ENCODE results near the gene MSH6. TPM values are rescaled to one million over a fixed set of nuclear protein-coding genes. Genes with fewer than 3 reads are reported as not detected.

MSH6 gene
- total and polyA plus RNA-seq, 9 of the 15 experiments (the other 6 are each of a cell fraction or from before 2014, with no cell fraction given), result 15.3 to 147 (median 80.5) TPM

- POLR2A ChIA-PET, result interaction anchor here (1.2 kb wide), 1 partner anchor 9 kb away, joined by 3 read pairs; no protein-coding TSS in a partner anchor
- no peaks in the 10 kb centered on the region for H3K9me3 ChIP-seq (replicated peaks; ENCODE audit: control insufficient read depth, insufficient read depth, low read depth, low read length)
- no peak for TF ChIP-seq ZNF778 (CRISPR knock-in tag; IDR thresholded peaks at IDR 0.05)
- TF ChIP-seq TBL1XR1 (IDR thresholded peaks at IDR 0.05; ENCODE audit: low read length in 2 of 2), result no peak
- no peak for TF ChIP-seq L3MBTL2 (IDR thresholded peaks at IDR 0.05)
- TF ChIP-seq GATA2 (CRISPR knock-in tag; IDR thresholded peaks at IDR 0.05), result no peak
- no peak for TF ChIP-seq SIN3A (IDR thresholded peaks at IDR 0.05; ENCODE audit: borderline replicate concordance in 2 of 2, control insufficient read depth in 1 of 2, low read depth in 2 of 2, low read length in 2 of 2)
- TF ChIP-seq RREB1 (CRISPR knock-in tag; IDR thresholded peaks at IDR 0.05), result no peak
- TF ChIP-seq SFPQ (IDR thresholded peaks at IDR 0.05; ENCODE audit: low read depth, low read length), result no peak
- no peak for TF ChIP-seq POLR3A (IDR thresholded peaks at IDR 0.05; ENCODE audit: borderline replicate concordance, extremely low read depth, insufficient read depth, insufficient read length)
- TF ChIP-seq POLR2A (conservative IDR thresholded peaks at IDR 0.05), result no peak
- no peak for TF ChIP-seq PHF8 (IDR thresholded peaks at IDR 0.05; ENCODE audit: borderline replicate concordance, low read length)
- no peak for TF ChIP-seq ATF1 (CRISPR knock-in tag; IDR thresholded peaks at IDR 0.05)
- TF ChIP-seq ATF1 (tag; IDR thresholded peaks at IDR 0.05), result no peak
- TF ChIP-seq MEIS2 (IDR thresholded peaks at IDR 0.05; ENCODE audit: partially characterized antibody), result no peak
- no peak for TF ChIP-seq COPS2 (conservative IDR thresholded peaks at IDR 0.05)
These were observed 38.9 kb upstream of the MSH6 start for GRCh38 chr2:47744074-47744473.

More at GRCh38 chr2:47744074-47744473, 38.9 kb upstream of the MSH6 start:
- in situ Hi-C loops (cut with MboI), result no loop called here
- H4K20me1 ChIP-seq (replicated peaks; ENCODE audit: control insufficient read depth, insufficient read depth, low read length), result no peaks in the 10 kb centered on the region
- no peak for DNase-seq (ENCODE audit: extremely low read depth in 1 of 4, low spot score in 3 of 4)
- FAIRE-seq, result no peak
- no peak overlapping the region for H3K9ac ChIP-seq (ENCODE audit: insufficient read depth in 1 of 2, low read depth in 2 of 2, low read length in 2 of 2)
- H3K4me1 ChIP-seq (replicated peaks in 1 of 2; ENCODE audit: control insufficient read depth in 2 of 2, insufficient read depth in 2 of 2, low read length in 2 of 2), result no peaks in the 10 kb centered on the region
- CTCF ChIA-PET (ENCODE audit: low intra/inter-chr PET ratio), result no interaction called here
- peaks cover 5 to 22% of the 10 kb centered on the region in 2 experiments; a peak in 4 of 5 replicates for H3K27me3 ChIP-seq (ENCODE audit: control insufficient read depth in 2 of 2, insufficient read depth in 2 of 2, low read length in 2 of 2)
- no peak overlapping the region for H3K4me3 ChIP-seq
- no peaks in the 10 kb centered on the region for H3K36me3 ChIP-seq (ENCODE audit: control insufficient read depth, insufficient read depth, low read length)
- ATAC-seq, result no peak
- no peaks in the 10 kb centered on the region for H3K79me2 ChIP-seq (ENCODE audit: control insufficient read depth, insufficient read depth, low read length)
- no peaks in the 10 kb centered on the region for H3K9me1 ChIP-seq (ENCODE audit: control insufficient read depth, insufficient read depth, low read length)
- 6% methylated on average over 2 of the region's 2 CpGs for WGBS (ENCODE audit: insufficient coverage, low coverage, missing lambda C conversion rate)
- H3K27ac ChIP-seq (ENCODE audit: extremely low read depth, low read depth, low read length), result no peak overlapping the region
- no TSS peak for BruUV-seq (replicated peaks)
- intact Hi-C loops (cut with micrococcal nuclease), result no loop called here
- no peak overlapping the region for H2AFZ ChIP-seq (ENCODE audit: low read depth, low read length)
- no peak overlapping the region for H3K4me2 ChIP-seq (ENCODE audit: insufficient read depth, low read length)
